Measurements from ENCODE around the gene PFKP.

The PFKP gene

GRCh38 chr10:3093996-3094395 is 26.6 kb downstream of the PFKP start:
- H3K27me3 ChIP-seq (ENCODE audit: insufficient read depth, poor library complexity, severe bottlenecking), result no peaks in the 10 kb centered on the region
- no peak for DNase-seq (ENCODE audit: low read depth in 1 of 2, low spot score in 1 of 2)
- no peak overlapping the region for H3K4me3 ChIP-seq (replicated peaks; ENCODE audit: insufficient read depth, low read length)
- TF ChIP-seq CTCF (IDR thresholded peaks at IDR 0.05; ENCODE audit: insufficient read depth, low read length) (no peak), SPI1 (IDR thresholded peaks at IDR 0.05; ENCODE audit: borderline replicate concordance, low read depth) (no peak), REST (IDR thresholded peaks at IDR 0.05; ENCODE audit: insufficient replicate concordance, low read depth) (no peak)
- no peak overlapping the region for H3K27ac ChIP-seq (replicated peaks)

- no peaks in the 10 kb centered on the region for H3K27me3 ChIP-seq (ENCODE audit: insufficient read depth, poor library complexity, severe bottlenecking)
- no peak for DNase-seq (ENCODE audit: low read depth in 1 of 2, low spot score in 1 of 2)
- H3K4me3 ChIP-seq (replicated peaks; ENCODE audit: insufficient read depth, low read length), result no peak overlapping the region
- TF ChIP-seq SPI1 (IDR thresholded peaks at IDR 0.05; ENCODE audit: borderline replicate concordance, low read depth) (no peak), CTCF (IDR thresholded peaks at IDR 0.05; ENCODE audit: insufficient read depth, low read length) (no peak), REST (IDR thresholded peaks at IDR 0.05; ENCODE audit: insufficient replicate concordance, low read depth) (no peak), POLR2AphosphoS5 (IDR thresholded peaks at IDR 0.05; ENCODE audit: low read depth) (no peak), GABPA (IDR thresholded peaks at IDR 0.05; ENCODE audit: low read depth) (no peak)
- H3K27ac ChIP-seq (replicated peaks), result no peak overlapping the region
These were observed 27.3 kb downstream of the PFKP start for GRCh38 chr10:3094609-3095036.

- DNase-seq (ENCODE audit: low read depth in 1 of 2, low spot score in 1 of 2), result peak; percentile 58 to 66
- TF ChIP-seq SPI1 (IDR thresholded peaks at IDR 0.05; ENCODE audit: borderline replicate concordance, low read depth) (no peak), CTCF (IDR thresholded peaks at IDR 0.05; ENCODE audit: insufficient read depth, low read length) (no peak), GABPA (IDR thresholded peaks at IDR 0.05; ENCODE audit: low read depth) (no peak), POLR2AphosphoS5 (IDR thresholded peaks at IDR 0.05; ENCODE audit: low read depth) (no peak), REST (IDR thresholded peaks at IDR 0.05; ENCODE audit: insufficient replicate concordance, low read depth) (no peak)
- H3K27ac ChIP-seq (replicated peaks), result peak overlapping the region; percentile 70
These were observed 28.2 kb downstream of the PFKP start for GRCh38 chr10:3095373-3096139.

More at GRCh38 chr10:3095373-3096139, 28.2 kb downstream of the PFKP start:
- H3K4me3 ChIP-seq (replicated peaks; ENCODE audit: insufficient read depth, low read length), result no peak overlapping the region
- no peaks in the 10 kb centered on the region for H3K27me3 ChIP-seq (ENCODE audit: insufficient read depth, poor library complexity, severe bottlenecking)

Data from HL-60 (cell line).